Measurements from ENCODE around the gene GASK1A.

Gene GASK1A

GRCh38 chr3:43104039-43104438, 124.9 kb downstream of the GASK1A start:
- Histone ChIP-seq H3K27ac (no peak overlapping the region), H3K4me3 (no peak overlapping the region)
- intact Hi-C loops (cut with DNase I; ENCODE audit: low total_unique reads) = loop anchor here (5.0 to 10.0 kb wide), 2 partner anchors 127 to 409 kb away; partner anchors contain the start of gene GASK1A

GRCh38 chr3:43104660-43105595, 125.8 kb downstream of the GASK1A start:
- peak overlapping the region; percentile 80 to 89 for H3K4me3 ChIP-seq
- no peaks in the 10 kb centered on the region for H3K9me3 ChIP-seq
- H3K36me3 ChIP-seq = no peaks in the 10 kb centered on the region
- no peaks in the 10 kb centered on the region for H3K27me3 ChIP-seq
- H3K4me1 ChIP-seq = peaks cover 0 to 18% (median 6%) of the 10 kb centered on the region in 4 donors
- no peak for DNase-seq
- no peak for TF ChIP-seq CTCF (IDR thresholded peaks at IDR 0.05)
- intact Hi-C loops (cut with DNase I; ENCODE audit: low total_unique reads) = loop anchor here (5.0 to 10.0 kb wide), 2 partner anchors 128 to 410 kb away; partner anchors contain the start of gene GASK1A
- H3K27ac ChIP-seq = peak overlapping the region; percentile 69 to 74

More at GRCh38 chr3:43104039-43104438, 124.9 kb downstream of the GASK1A start:
- no peak for TF ChIP-seq CTCF (IDR thresholded peaks at IDR 0.05)
- H3K36me3 ChIP-seq = no peaks in the 10 kb centered on the region
- no peak for DNase-seq
- no peaks in the 10 kb centered on the region for H3K9me3 ChIP-seq
- H3K4me1 ChIP-seq = peaks cover 0 to 18% (median 6%) of the 10 kb centered on the region in 4 donors
- no peaks in the 10 kb centered on the region for H3K27me3 ChIP-seq

- Histone ChIP-seq H3K4me1 (peaks cover 0 to 18% (median 6%) of the 10 kb centered on the region in 4 donors), H3K27ac (peak within 1 kb of the TSS; percentile 69 to 74), H3K9me3 (no peaks in the 10 kb centered on the region), H3K27me3 (no peaks in the 10 kb centered on the region), H3K4me3 (peak within 1 kb of the TSS; percentile 80 to 89), H3K36me3 (no peaks in the 10 kb centered on the region)
- TF ChIP-seq CTCF (IDR thresholded peaks at IDR 0.05) = no peak
- DNase-seq = peak; percentile 90 to 93
- intact Hi-C loops (cut with DNase I; ENCODE audit: low total_unique reads) = loop anchor here (10.0 kb wide), 1 partner anchor 411 kb away; no protein-coding TSS in a partner anchor
These were observed 126.6 kb downstream of the GASK1A start, which contains the start of gene POMGNT2 for GRCh38 chr3:43105596-43106292. Gene POMGNT2, minus strand, starts transcription at chr3:43106079. Its CDS starts 24,648 bp downstream, at chr3:43081431.

- Histone ChIP-seq H3K27ac (no peak overlapping the region), H3K9me3 (no peaks in the 10 kb centered on the region), H3K4me1 (peaks cover 0 to 18% (median 6%) of the 10 kb centered on the region in 4 donors), H3K36me3 (no peaks in the 10 kb centered on the region), H3K4me3 (peak overlapping the region; percentile 80 to 89), H3K27me3 (no peaks in the 10 kb centered on the region)
- no peak for DNase-seq
- TF ChIP-seq CTCF (IDR thresholded peaks at IDR 0.05) = no peak
- intact Hi-C loops (cut with DNase I; ENCODE audit: low total_unique reads) = loop anchor here (10.0 kb wide), 1 partner anchor 411 kb away; no protein-coding TSS in a partner anchor
These were observed 127.2 kb downstream of the GASK1A start for GRCh38 chr3:43106293-43106628.

Measured in tibial artery (tissue), 4 donors.